Loucy (cell line): Measurements from ENCODE around the gene C1QTNF4.
"Not testable (repeated sequence)": the region's sequence is repeated elsewhere in the genome, so short reads cannot be mapped to it uniquely, and the experiment has no call there.

Experiments used
- H2AFZ ChIP-seq: fragments of 200-600 bp; sonication (generic); 2 replicates; pipeline ENCODE4 v1.6.0; 2016; ENCODE audit warnings: antibody characterized with exemption, mild to moderate bottlenecking, low read length, moderate library complexity
- H3F3A ChIP-seq: fragments of 200-600 bp; 2 replicates; pipeline ENCODE4 v1.6.0; 2016; ENCODE audit warnings: antibody characterized with exemption, low read depth, mild to moderate bottlenecking
- H3K27me3 ChIP-seq: fragments of 200-600 bp; sonication (generic); 2 replicates; pipeline ENCODE4 v1.6.1; 2014; ENCODE audit warnings: low read length, mild to moderate bottlenecking; ENCODE audit not compliant: insufficient read depth, poor library complexity, severe bottlenecking
- H3K36me3 ChIP-seq: fragments of 200-600 bp; sonication (generic); 2 replicates; pipeline ENCODE4 v1.6.1; 2016; ENCODE audit warnings: low read length; ENCODE audit not compliant: insufficient read depth
- H3K4me1 ChIP-seq: fragments of 200-600 bp; sonication (generic); 2 replicates; pipeline ENCODE4 v1.5.1; 2014; ENCODE audit warnings: low read length, mild to moderate bottlenecking; ENCODE audit not compliant: insufficient read depth, poor library complexity, severe bottlenecking
- H3K4me2 ChIP-seq: fragments of 200-600 bp; sonication (generic); 2 replicates; pipeline ENCODE4 v1.6.0; 2014; ENCODE audit warnings: antibody characterized with exemption, low read length, low read depth, mild to moderate bottlenecking; ENCODE audit not compliant: poor library complexity, severe bottlenecking
- H3K4me3 ChIP-seq: fragments of 200-600 bp; sonication (generic); 2 replicates; pipeline ENCODE4 v1.5.1; 2014; ENCODE audit warnings: low read length, mild to moderate bottlenecking, mixed read lengths; ENCODE audit not compliant: poor library complexity, severe bottlenecking
- H3K79me2 ChIP-seq: fragments of 200-600 bp; sonication (generic); 2 replicates; pipeline ENCODE4 v1.6.1; 2014; ENCODE audit warnings: low read length; ENCODE audit not compliant: insufficient read depth
- H3K9ac ChIP-seq: fragments of 200-600 bp; sonication (generic); 2 replicates; pipeline ENCODE4 v1.6.0; 2014; ENCODE audit warnings: mild to moderate bottlenecking, low read depth, low read length, moderate library complexity; ENCODE audit not compliant: poor library complexity, severe bottlenecking
- H3K9me2 ChIP-seq: fragments of 200-600 bp; sonication (generic); replicated peaks from 2 replicates; pipeline ENCODE4 v1.6.1; 2016; ENCODE audit warnings: low read depth, low read length, mixed read lengths
- H3K9me3 ChIP-seq: fragments of 200-600 bp; sonication (generic); 2 replicates; pipeline ENCODE4 v1.6.1; 2014; ENCODE audit warnings: mild to moderate bottlenecking, antibody characterized with exemption, low read length, low read depth; ENCODE audit not compliant: insufficient read depth
- H4K20me1 ChIP-seq: fragments of 200-600 bp; sonication (generic); 2 replicates; pipeline ENCODE4 v1.6.0; 2014; ENCODE audit warnings: antibody characterized with exemption, low read length, mild to moderate bottlenecking; ENCODE audit not compliant: insufficient read depth, poor library complexity, severe bottlenecking
- CTCF ChIP-seq: fragments of 200-600 bp; sonication (generic); conservative IDR thresholded peaks from 2 replicates; pipeline ENCODE4 v1.5.1; 2014; ENCODE audit warnings: mild to moderate bottlenecking, antibody characterized with exemption, low read length
- EZH2phosphoT487 ChIP-seq: fragments of 200-600 bp; IDR thresholded peaks from 2 replicates; pipeline ENCODE4 v1.6.1; 2018; ENCODE audit warnings: antibody characterized with exemption, mild to moderate bottlenecking, moderate library complexity, borderline replicate concordance

C1QTNF4 gene

GRCh38 chr11:47565340-47566148, 28.7 kb downstream of the C1QTNF4 start, which contains the start of gene PTPMT1:
PTPMT1 (plus strand) TSS chr11:47565599; CDS start chr11:47565623, 24 bp downstream.
- no peak for TF ChIP-seq EZH2phosphoT487
- no peak for TF ChIP-seq CTCF
- H4K20me1 ChIP-seq = peaks cover 4% of the 10 kb centered on the region

GRCh38 chr11:47564933-47565339, 29.3 kb downstream of the C1QTNF4 start:
- Histone ChIP-seq H3K4me3 (peak overlapping the region; percentile 100), H3K9me3 (no peaks in the 10 kb centered on the region), H3K27me3 (no peaks in the 10 kb centered on the region), H2AFZ (peak overlapping the region; percentile 84), H3K4me1 (peaks cover 18% of the 10 kb centered on the region), H3K36me3 (no peaks in the 10 kb centered on the region; the same call in 1 of the 2 replicates), H4K20me1 (peaks cover 4% of the 10 kb centered on the region), H3K4me2 (peak overlapping the region; percentile 90), H3K79me2 (peaks cover 56% of the 10 kb centered on the region), H3F3A (no peaks in the 10 kb centered on the region), H3K9ac (peak overlapping the region; percentile 99), H3K9me2 (no peaks in the 10 kb centered on the region)
- TF ChIP-seq CTCF (no peak), EZH2phosphoT487 (no peak)

More at GRCh38 chr11:47565340-47566148, 28.7 kb downstream of the C1QTNF4 start, which contains the start of gene PTPMT1:
- no peaks in the 10 kb centered on the region for H3F3A ChIP-seq
- H3K36me3 ChIP-seq = peaks cover 2% of the 10 kb centered on the region; the same call in 1 of the 2 replicates
- peak within 1 kb of the TSS; percentile 90 for H3K4me2 ChIP-seq
- H3K79me2 ChIP-seq = peaks cover 62% of the 10 kb centered on the region
- H3K9ac ChIP-seq = peak within 1 kb of the TSS; percentile 99
- H3K4me3 ChIP-seq = peak within 1 kb of the TSS; percentile 100
- peaks cover 23% of the 10 kb centered on the region for H3K4me1 ChIP-seq
- H3K27me3 ChIP-seq = no peaks in the 10 kb centered on the region
- H3K9me2 ChIP-seq = no peaks in the 10 kb centered on the region
- H3K9me3 ChIP-seq = no peaks in the 10 kb centered on the region
- H2AFZ ChIP-seq = peak within 1 kb of the TSS; percentile 84

GRCh38 chr11:47564366-47564765, 29.8 kb downstream of the C1QTNF4 start:
- H3K9ac ChIP-seq = peak overlapping the region; percentile 99

GRCh38 chr11:47562393-47562792, 31.8 kb downstream of the C1QTNF4 start:
- not testable (repeated sequence) for H3K9me3 ChIP-seq, H2AFZ ChIP-seq, H3K9ac ChIP-seq, H3K9me2 ChIP-seq, H3F3A ChIP-seq, H3K36me3 ChIP-seq, H3K4me3 ChIP-seq, H3K4me2 ChIP-seq, H4K20me1 ChIP-seq, H3K27me3 ChIP-seq
- Histone ChIP-seq H3K79me2 (peaks cover 31% of the 10 kb centered on the region), H3K4me1 (peaks cover 14% of the 10 kb centered on the region)

More at GRCh38 chr11:47564366-47564765, 29.8 kb downstream of the C1QTNF4 start:
- not testable (repeated sequence) for H3F3A ChIP-seq, H4K20me1 ChIP-seq, H2AFZ ChIP-seq, H3K36me3 ChIP-seq, H3K27me3 ChIP-seq, H3K9me2 ChIP-seq, H3K9me3 ChIP-seq
- peak overlapping the region; percentile 100 for H3K4me3 ChIP-seq
- peaks cover 50% of the 10 kb centered on the region for H3K79me2 ChIP-seq
- H3K4me2 ChIP-seq = peak overlapping the region; percentile 90
- peaks cover 15% of the 10 kb centered on the region for H3K4me1 ChIP-seq
